Glomerular endothelial cell (primary cell): Measurements from ENCODE around the gene DDI2. TPM values are rescaled to one million over a fixed set of nuclear protein-coding genes. Genes with fewer than 3 reads are reported as not detected.

ENCODE experiments used
- DNase-seq: peaks from one replicate; pipeline ENCODE4 v3.0.0-alpha.2; 2011; ENCODE audit warnings: low read depth, low spot score; ENCODE audit errors: extremely low read depth
- total RNA-seq: library from RNA; depleted of rRNA; stranded (reverse); fragments of >200 nt; gene quantifications from 2 replicates; pipeline ENCODE4 v1.2.3, GENCODE V29; 2015

Gene DDI2
- total RNA-seq, 1 donor from 2014 or later, result 28.4 TPM

- DNase-seq, result no peak
Observed at GRCh38 chr1:15700508-15700907, 83.2 kb downstream of the DDI2 start.

- no peak for DNase-seq
Observed at GRCh38 chr1:15701784-15702183, 84.5 kb downstream of the DDI2 start.

GRCh38 chr1:15702722-15703550 is 85.7 kb downstream of the DDI2 start:
- DNase-seq, result no peak

GRCh38 chr1:15703562-15703961 is 86.3 kb downstream of the DDI2 start:
- DNase-seq, result no peak

- DNase-seq, result no peak
Observed at GRCh38 chr1:15704526-15705183, 87.4 kb downstream of the DDI2 start.

GRCh38 chr1:15705184-15705566 is 87.9 kb downstream of the DDI2 start:
- no peak for DNase-seq

- no peak for DNase-seq
Observed at GRCh38 chr1:15706751-15707150, 89.5 kb downstream of the DDI2 start.

GRCh38 chr1:15707239-15707925 is 90.1 kb downstream of the DDI2 start:
- DNase-seq, result no peak

GRCh38 chr1:15708486-15709137 is 91.4 kb downstream of the DDI2 start:
- no peak for DNase-seq

GRCh38 chr1:15709226-15709625 is 92.0 kb downstream of the DDI2 start:
- DNase-seq, result no peak

- DNase-seq, result no peak
Observed at GRCh38 chr1:15712168-15712567, 94.9 kb downstream of the DDI2 start.

- no peak for DNase-seq
Observed at GRCh38 chr1:15714406-15715136, 97.3 kb downstream of the DDI2 start.

- no peak for DNase-seq
Observed at GRCh38 chr1:15717418-15718125, 100.3 kb downstream of the DDI2 start.

GRCh38 chr1:15718199-15718601 is 100.9 kb downstream of the DDI2 start:
- no peak for DNase-seq

Other genes with a start within 250 kb of the DDI2 start
- gene EFHD2, start 207.6 kb upstream of the DDI2 start, total RNA-seq, result 70.3 and 100 TPM in 2 replicates
- not detected in 2 replicates for gene CTRC, start 179.0 kb upstream of the DDI2 start, total RNA-seq
- gene CELA2A, start 160.7 kb upstream of the DDI2 start, total RNA-seq, result not detected in 2 replicates
- not detected in 2 replicates for gene CELA2B, start 141.4 kb upstream of the DDI2 start, total RNA-seq
- 13.9 and 19.7 TPM in 2 replicates for gene CASP9, start 93.2 kb upstream of the DDI2 start, total RNA-seq
- gene DNAJC16, start 90.6 kb upstream of the DDI2 start, total RNA-seq, result 20.7 and 31.2 TPM in 2 replicates
- gene AGMAT, start 32.4 kb upstream of the DDI2 start, total RNA-seq, result 0.35 and 0.63 TPM in 2 replicates
- 44.5 and 67.7 TPM in 2 replicates for gene PLEKHM2, start 66.9 kb downstream of the DDI2 start, total RNA-seq
- 0.19 and 0.53 TPM in 2 replicates for gene SLC25A34, start 118.8 kb downstream of the DDI2 start, total RNA-seq
- gene TMEM82, start 125.0 kb downstream of the DDI2 start, total RNA-seq, result not detected in 2 replicates
- gene FBLIM1, start 141.3 kb downstream of the DDI2 start, total RNA-seq, result 191 and 231 TPM in 2 replicates
- 0.76 and 2.3 TPM in 2 replicates for gene UQCRHL, start 190.2 kb downstream of the DDI2 start, total RNA-seq
- gene SPEN, start 230.2 kb downstream of the DDI2 start, total RNA-seq, result 25.8 and 36.8 TPM in 2 replicates